GM12801 (cell line): ENCODE measurements around the gene STING1.

Source experiments
- TF ChIP-seq, protein P1 (sequence below): IDR thresholded peaks from one replicate; pipeline ENCODE4 v1.5.1; 2011; ENCODE audit warnings: control low read depth; ENCODE audit not compliant: insufficient read length; ENCODE audit errors: extremely low read depth

Gene STING1

DNA sequence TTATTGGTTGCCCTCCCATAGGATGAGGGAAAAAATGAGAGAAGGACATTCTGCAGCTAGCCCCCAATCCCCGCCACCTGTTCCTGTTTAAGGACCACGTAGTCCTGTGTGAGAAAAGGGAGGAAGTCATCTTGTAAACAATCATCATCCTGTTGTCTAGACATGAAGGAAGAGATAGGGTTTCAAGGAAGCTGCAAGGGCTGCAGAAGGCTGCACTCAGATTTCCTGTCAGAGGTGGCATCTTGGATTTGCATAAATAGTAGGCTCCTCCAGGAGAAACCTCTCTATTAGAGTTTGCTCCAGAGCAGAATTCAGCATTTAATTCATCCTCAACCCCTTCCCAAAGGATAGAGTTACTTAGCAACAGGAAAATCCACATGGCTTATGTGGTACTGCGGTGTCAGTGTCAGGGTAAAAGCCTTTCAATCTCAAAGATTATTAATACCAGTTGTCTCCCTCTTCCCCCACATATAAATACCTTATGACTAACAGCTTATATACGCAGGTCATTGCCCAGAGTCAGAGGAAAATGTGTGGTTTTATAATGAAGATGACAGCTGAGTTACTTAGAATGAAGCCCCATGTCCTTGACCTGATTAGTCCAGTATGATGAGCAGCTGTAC, 38.6 kb downstream of the STING1 start:
- TF ChIP-seq, protein P1, sequence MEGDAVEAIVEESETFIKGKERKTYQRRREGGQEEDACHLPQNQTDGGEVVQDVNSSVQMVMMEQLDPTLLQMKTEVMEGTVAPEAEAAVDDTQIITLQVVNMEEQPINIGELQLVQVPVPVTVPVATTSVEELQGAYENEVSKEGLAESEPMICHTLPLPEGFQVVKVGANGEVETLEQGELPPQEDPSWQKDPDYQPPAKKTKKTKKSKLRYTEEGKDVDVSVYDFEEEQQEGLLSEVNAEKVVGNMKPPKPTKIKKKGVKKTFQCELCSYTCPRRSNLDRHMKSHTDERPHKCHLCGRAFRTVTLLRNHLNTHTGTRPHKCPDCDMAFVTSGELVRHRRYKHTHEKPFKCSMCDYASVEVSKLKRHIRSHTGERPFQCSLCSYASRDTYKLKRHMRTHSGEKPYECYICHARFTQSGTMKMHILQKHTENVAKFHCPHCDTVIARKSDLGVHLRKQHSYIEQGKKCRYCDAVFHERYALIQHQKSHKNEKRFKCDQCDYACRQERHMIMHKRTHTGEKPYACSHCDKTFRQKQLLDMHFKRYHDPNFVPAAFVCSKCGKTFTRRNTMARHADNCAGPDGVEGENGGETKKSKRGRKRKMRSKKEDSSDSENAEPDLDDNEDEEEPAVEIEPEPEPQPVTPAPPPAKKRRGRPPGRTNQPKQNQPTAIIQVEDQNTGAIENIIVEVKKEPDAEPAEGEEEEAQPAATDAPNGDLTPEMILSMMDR: no peak

DNA sequence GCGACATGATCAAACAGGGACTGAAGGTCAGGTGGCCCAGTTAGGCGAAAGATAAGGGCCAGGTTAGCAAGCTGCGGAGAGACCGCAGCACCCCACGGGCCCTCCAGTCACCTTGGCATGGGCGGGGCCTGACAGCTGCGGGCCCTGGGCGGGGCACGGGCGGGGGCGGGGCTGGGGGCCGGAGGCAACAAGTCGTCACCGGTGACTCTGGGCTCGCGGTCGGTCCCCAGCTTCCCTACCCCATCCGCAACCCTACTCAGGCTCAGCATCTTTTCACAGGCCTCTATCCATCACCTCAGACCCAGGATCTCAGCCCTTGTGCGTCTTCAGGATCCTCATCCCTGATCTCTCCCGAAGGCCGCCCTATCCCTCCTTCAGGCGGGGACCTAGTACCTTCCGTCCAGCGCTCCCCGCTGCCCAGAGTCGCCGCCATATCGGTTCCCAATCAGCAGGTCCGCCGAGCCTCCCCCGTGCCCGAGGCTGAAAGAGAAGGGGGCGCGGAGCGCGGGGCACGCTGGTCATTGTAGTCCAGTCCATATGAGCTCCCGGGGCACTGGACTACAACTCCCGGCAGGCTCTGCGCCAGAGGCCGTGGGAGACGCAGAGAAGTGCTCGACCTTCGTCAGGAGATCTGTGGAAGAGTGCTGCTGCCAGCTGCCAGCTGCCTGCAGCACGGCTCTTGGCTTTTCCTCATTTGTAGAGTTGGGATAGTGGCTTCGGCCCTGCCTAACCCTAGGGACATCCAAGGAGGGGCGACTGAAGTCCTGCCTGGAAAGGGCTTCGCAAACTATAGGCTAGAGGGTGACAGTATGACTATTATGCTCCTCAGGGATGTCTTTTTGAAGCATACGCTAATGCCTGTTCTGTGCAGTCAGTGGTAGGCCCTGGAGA, 43.3 kb downstream of the STING1 start, which contains the start of gene DNAJC18:
Gene DNAJC18 (minus strand): TSS at position 513 of the 891 bp plus-strand sequence. CDS start 80 bp downstream, at position 433.
- TF ChIP-seq, protein P1: no peak

DNA sequence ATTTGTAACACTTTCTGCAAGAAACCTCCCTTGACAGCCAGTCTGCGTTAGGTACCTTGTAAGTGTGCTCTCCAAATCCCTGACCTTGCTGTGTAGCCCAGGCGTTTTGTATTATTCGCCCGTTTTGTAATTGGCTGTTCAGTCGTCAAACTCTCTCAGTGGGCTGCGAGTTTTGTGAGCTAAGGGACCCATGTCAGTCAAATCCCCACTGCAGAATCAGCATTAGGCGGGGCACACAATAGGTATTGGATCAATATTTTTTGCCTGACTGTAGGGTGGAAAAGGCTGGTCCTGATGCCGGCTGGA, 43.9 kb downstream of the STING1 start:
- TF ChIP-seq, protein P1: no peak

DNA sequence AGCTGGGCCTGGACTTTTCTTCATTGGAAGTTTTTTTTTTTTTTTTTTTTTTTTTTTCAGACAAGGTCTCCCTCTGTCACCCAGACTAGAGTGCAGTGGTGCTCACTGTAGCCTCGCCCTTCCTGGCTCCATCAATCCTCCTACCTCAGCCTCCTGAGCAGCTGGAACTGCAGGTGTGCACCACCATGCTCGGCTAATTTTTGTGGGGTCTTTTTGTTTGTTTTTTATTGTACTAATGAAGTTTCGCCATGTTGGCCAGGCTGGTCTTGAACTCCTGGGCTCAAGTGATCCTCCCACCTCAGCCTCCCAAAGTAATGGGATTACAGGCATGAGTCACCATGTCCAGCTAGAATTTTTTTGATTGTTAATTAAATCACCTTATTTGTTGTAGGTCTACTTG, 46.9 kb downstream of the STING1 start:
- TF ChIP-seq, protein P1: no peak

DNA sequence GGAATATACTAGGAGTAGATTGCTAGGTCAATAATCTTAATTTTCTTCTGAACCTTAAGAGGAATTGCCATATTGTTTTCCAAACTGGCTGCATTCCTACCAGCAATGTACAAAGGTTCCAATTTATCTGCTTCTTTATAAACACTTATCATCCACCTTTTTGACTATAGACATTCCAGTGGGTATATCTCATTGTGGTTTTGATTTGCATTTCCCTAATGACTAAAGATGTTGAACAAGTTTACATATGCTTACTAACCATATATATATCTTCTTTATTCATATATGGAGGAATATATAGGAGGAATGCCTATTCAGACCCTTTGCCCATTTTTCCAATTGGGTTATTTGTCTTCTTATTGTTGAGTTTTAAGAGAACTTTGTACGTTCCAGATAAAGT, 50.9 kb downstream of the STING1 start:
- TF ChIP-seq, protein P1: no peak

DNA sequence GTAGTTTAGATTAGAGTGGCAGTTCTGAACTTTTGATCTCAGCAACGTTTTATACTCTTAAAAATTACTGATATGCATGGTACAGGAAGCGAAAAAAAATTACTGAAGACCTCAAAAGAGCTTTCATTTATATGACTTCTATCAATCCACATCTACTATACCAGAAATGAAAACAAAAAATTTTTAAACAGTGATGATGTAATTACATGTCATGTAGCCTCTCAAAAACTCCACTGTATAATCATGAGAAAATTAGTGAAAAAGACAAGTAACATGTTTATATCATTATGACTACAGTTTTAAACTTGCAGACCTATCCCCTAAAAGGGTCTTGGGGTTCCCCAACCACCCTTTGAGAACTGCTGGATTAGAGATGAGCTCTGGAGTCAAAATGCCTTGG, 52.5 kb downstream of the STING1 start:
- TF ChIP-seq, protein P1: no peak

DNA sequence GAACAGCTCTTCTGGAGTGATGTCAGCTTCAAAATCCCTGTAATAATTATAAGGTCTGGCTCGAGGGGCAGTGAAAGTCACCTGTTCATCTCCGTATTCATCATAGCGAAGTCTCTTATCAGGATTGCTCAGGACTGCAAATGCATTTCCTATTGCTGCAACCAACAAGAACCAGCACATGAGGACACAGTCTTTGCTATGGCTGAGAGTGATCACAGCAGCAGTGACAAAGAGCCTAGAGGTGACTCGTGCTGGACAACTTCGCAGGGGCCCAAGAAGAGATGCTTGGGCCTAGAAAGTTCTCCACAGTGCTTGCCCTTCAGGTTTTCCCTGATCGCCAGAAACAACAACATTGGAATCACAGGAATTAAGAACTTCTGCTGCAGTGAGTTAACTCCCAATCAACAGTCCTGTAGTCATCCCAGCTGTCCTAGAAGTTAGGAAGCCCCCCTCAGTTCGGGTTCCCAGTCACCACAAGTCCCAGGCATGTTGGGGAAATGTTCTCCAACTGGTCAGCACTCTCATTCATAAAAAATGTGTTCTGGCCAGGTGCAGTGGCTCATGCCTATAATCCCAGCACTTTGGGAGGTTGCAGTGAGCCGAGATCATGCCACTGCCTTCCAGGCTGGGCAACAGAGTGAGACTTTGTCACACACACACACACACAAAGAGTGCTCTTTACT, 56.2 kb downstream of the STING1 start:
- TF ChIP-seq, protein P1: no peak
